Endothelial cell of umbilical vein (primary cell): ENCODE measurements around the gene UGT2B7.

ENCODE experiments used
- EZH2 ChIP-seq: IDR thresholded peaks from 2 replicates; pipeline ENCODE4 v1.6.1; 2012; ENCODE audit warnings: borderline replicate concordance, low read depth, mild to moderate bottlenecking, moderate library complexity, low read length, inconsistent platforms; ENCODE audit not compliant: severe bottlenecking
- GATA2 ChIP-seq: IDR thresholded peaks from 2 replicates; pipeline ENCODE4 v1.7.0; 2011; ENCODE audit warnings: low read depth, mild to moderate bottlenecking, moderate library complexity, mixed read lengths, low read length; ENCODE audit not compliant: insufficient read length, insufficient read depth
- MYC ChIP-seq: IDR thresholded peaks from one replicate; pipeline ENCODE4 v1.6.1; 2011; ENCODE audit warnings: mild to moderate bottlenecking, low read depth, low read length
- POLR2A ChIP-seq: IDR thresholded peaks from 2 replicates; pipeline ENCODE4 v1.6.1; 2012; ENCODE audit warnings: low read depth, mild to moderate bottlenecking, control low read depth, low read length
- POLR2AphosphoS5 ChIP-seq: IDR thresholded peaks from 2 replicates; pipeline ENCODE4 v1.6.1; 2012; ENCODE audit warnings: low read depth, mild to moderate bottlenecking, control low read depth, low read length, moderate library complexity; ENCODE audit not compliant: insufficient read depth
- TF ChIP-seq, protein P1 (sequence below), 2 donors: IDR thresholded peaks; 1 replicate in 1 of 2; 2 replicates in 1 of 2; pipeline ENCODE4 v1.5.1; 2011; ENCODE audit warnings: low read length in 2 of 2, mild to moderate bottlenecking in 2 of 2, moderate library complexity in 2 of 2, control low read depth in 1 of 2, inconsistent platforms in 1 of 2, low read depth in 1 of 2; ENCODE audit not compliant: insufficient read depth in 1 of 2; ENCODE audit errors: extremely low read depth in 1 of 2
- TF ChIP-seq, protein P2 (sequence below): IDR thresholded peaks from 2 replicates; pipeline ENCODE4 v1.6.1; 2011; ENCODE audit not compliant: insufficient read depth, insufficient read length

DNA sequence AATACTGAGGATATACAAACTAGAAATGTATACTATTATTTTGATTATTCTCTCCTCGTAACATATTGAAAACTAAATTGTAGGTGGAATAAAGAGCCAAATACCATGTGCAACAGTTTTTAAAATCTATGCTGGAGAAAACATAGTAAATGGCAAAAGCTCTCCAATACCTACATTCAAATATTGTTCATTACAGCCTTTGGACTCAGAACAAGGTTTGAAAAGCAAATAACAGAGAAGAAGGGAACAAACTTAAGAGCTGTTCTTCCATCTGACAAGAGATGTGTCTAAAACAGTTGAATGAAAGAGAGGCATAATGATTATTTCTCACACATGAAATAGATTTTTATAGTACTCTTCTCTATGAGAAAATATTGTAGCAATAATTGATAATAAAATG, 25.0 kb upstream of the UGT2B7 start:
- TF ChIP-seq GATA2 (no peak), MYC (no peak), EZH2 (no peak), POLR2A (no peak), POLR2AphosphoS5 (no peak)
- TF ChIP-seq, protein P1, sequence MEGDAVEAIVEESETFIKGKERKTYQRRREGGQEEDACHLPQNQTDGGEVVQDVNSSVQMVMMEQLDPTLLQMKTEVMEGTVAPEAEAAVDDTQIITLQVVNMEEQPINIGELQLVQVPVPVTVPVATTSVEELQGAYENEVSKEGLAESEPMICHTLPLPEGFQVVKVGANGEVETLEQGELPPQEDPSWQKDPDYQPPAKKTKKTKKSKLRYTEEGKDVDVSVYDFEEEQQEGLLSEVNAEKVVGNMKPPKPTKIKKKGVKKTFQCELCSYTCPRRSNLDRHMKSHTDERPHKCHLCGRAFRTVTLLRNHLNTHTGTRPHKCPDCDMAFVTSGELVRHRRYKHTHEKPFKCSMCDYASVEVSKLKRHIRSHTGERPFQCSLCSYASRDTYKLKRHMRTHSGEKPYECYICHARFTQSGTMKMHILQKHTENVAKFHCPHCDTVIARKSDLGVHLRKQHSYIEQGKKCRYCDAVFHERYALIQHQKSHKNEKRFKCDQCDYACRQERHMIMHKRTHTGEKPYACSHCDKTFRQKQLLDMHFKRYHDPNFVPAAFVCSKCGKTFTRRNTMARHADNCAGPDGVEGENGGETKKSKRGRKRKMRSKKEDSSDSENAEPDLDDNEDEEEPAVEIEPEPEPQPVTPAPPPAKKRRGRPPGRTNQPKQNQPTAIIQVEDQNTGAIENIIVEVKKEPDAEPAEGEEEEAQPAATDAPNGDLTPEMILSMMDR (IDR thresholded peaks at IDR 0.05; ENCODE audit: extremely low read depth in 1 of 2, insufficient read depth in 1 of 2, low read depth in 1 of 2, low read length in 2 of 2) = no peak
- TF ChIP-seq, protein P2, sequence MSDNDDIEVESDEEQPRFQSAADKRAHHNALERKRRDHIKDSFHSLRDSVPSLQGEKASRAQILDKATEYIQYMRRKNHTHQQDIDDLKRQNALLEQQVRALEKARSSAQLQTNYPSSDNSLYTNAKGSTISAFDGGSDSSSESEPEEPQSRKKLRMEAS = no peak
